HT1080 (cell line): Measurements from ENCODE around the gene THOC1. TPM values are rescaled to one million over a fixed set of nuclear protein-coding genes. Genes with fewer than 3 reads are reported as not detected.

Source experiments
- DNase-seq: peaks from one replicate; pipeline ENCODE4 v3.0.0-alpha.2; 2015; ENCODE audit warnings: low read depth
- total RNA-seq: library from RNA; depleted of rRNA; stranded (reverse); fragments of >200 nt; shearing (Covaris generic); gene quantifications from 2 replicates; pipeline ENCODE4 v1.2.3, GENCODE V29; 2014; rRNA removed

The THOC1 gene
- total RNA-seq, 1 experiment from 2014 or later, result 40.3 TPM

DNA sequence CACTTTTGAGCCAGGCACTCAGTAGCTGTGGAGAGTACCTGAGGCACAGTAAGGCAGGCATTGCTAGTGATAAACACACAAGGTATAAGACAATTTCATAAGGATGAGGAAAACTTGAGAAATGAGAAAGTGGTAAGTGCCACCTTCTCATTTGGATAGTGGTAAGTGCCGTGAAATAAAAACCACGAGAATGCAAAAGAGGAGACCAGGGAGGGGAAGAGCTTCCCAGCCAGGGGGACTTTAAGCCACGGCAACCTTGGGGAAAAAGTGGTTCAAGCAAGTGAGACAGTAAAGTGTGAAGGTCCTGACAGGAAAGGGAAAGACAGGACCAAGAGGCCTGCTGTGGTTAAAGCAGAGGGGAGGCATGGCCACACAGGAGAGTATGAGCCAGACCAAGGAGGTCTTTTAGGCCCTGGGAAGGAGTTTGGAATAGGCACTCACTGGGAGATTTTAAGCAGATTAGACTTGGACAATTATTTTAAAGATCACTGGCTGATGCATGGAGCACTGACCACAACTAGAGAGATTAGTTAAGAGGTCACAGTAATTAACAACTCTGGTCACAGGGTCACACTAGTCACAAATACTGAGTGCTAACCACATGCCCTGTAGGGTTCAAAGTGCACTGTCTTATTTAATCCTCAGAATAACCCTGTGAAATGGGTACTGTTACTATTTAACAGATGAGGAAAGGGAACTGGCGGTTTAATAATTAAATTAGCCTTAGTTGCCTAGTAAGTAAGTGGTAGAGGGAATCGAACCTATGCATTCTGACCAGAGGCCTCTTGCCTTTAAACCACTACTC is 50.1 kb downstream of the THOC1 start:
- no peak for DNase-seq

DNA sequence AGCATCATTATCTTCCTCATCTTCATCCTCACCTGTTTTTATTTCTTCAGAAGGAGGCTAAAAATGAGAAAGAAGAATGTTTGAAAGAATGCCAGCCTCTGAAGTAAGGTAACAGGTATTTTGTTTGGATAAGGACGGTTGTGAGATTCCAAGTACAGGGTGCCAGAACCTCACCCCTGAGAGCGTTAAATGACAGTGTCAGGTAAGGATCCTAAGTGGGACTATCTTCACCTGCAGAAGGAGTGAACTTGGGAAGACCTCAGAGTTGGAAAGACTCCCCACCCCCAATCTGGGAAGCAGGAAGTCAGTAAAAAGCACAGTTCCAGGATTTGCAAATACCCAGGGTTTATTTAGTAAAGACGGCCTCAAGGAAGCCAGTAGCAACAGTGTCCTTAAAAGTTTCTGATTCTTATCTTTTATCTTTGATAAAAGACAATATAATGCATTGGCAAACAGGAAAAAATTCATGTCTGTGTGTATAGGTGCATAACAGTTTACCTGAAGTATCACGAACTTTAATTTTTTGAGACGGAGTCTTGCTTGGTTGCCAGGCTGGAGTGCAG is 52.3 kb downstream of the THOC1 start:
- DNase-seq, result no peak

DNA sequence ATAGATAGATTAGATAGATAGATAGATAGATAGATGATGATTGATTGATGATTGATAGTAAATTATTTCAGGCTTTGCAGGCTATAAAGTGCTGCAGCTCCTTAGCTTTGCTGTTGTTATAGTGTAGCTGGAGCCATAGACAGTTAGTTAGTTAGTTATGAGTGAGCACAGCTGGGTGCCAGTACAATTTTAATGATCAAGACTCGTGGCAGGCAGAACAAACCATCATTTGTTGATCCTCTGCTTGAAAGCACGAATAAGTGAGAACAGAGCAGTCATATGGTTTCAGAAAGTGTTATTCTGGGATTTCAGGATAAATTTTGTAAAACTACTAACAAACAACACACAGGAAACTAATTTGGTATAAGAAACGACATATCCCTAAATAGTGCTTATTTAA is 53.9 kb downstream of the THOC1 start:
- DNase-seq, result no peak

DNA sequence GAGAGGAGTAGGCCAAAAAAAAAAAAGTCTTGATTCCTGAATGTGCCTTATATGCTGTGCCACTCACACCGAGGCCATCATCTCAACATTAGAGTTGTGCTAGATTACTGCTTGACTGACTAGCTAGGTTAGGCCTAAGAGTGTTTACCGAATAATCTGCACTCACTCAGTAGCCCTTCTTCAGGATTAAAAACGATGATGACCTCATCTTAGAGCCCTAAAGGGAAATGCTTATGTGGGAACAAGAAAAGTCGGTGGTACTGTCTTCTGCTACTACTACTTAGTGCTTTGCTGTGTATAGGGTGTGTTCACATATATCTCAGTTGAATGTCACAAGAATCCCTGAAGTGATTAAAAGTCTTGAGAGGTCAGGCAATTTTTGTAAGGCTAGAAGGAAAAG is 54.3 kb downstream of the THOC1 start:
- no peak for DNase-seq

DNA sequence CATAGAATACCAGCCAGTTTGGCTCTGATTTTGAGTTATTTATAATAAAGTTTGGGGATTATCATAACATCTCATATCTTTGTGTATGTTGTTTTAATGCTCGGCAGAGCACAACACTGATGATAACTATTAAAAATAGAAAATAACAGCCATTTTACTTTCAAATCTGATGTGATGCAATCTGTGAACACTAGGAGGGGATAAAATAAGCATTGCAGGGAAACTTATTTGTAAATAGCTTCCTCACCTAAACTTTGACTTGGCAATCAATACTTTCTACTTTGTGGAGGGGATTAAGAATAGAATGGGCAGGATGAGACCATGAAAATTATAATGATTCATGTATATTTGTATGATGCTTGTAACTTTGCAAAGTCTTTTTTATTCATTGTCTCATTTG is 55.1 kb downstream of the THOC1 start:
- no peak for DNase-seq

DNA sequence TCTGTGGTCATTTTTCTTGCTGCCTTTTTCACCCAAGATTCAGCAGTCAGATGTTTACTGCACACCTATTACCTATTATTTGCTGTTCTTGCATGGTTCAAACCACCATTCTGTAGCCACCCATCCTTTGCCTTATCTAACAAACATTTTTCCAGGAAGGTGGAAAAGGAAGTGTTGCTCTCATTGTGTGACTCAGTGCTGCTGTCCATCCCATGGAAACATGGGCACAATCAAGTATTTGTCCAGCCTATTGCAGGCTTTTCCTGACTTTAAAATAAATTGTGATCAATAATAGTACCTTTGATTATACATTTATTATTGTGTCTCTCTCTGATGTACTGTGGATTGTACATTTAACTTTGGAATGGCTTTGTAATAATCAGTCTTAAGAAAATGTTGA is 56.3 kb downstream of the THOC1 start:
- DNase-seq, result no peak

DNA sequence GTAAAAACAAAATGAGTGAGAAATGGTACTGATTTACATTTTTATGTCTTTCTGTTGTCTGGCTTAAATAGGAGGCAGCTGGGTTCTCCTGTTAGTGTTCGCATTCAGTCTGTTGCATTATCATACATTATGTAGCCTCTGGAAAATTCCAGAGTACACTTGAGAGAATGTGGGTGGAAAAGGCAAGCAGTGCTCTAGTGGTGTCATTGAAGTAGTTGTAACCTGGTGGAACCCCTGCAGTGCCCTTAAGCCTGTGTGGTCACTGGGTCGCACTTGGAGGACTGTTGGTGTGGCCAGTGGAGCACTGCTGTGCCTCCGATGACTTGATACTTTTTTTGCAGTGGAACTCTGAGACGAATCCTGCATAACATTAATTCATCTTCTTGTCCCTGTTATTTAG is 57.1 kb downstream of the THOC1 start:
- DNase-seq, result no peak

DNA sequence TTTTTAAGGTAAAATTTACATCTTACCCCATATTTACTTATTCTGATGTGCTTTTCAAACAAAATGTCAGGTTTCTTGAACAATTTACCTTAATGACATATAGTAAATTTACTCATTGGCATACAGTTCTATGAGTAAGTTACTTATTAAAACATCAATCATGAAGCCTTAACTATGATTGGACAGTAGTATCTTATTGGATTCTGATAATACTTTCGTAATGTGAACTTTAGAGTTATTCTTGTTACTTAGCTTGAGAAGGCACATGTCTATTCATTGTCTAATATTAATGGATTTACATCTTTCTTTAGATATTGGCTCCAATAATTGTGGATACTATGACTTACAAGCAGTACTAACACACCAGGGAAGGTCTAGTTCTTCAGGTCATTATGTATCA is 57.8 kb downstream of the THOC1 start:
- DNase-seq, result no peak

DNA sequence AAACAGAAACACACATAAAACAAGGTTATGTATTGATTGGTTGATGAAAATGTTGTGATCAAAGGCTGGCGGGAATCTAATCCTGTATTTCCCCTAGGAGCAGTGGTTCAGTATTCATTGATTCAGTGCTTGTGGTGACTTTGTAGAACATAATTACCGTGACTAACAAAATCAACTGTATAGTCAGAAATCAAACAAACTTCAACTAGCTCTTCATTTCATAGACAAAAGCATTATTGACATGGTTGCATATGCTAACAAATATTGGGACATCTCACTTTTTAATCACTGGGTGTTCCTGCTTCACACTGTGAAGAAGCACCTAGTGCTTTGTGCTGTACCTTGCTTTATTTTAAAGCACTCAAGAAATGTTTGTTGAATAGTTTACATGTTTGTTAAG is 68.1 kb downstream of the THOC1 start:
- DNase-seq, result no peak

DNA sequence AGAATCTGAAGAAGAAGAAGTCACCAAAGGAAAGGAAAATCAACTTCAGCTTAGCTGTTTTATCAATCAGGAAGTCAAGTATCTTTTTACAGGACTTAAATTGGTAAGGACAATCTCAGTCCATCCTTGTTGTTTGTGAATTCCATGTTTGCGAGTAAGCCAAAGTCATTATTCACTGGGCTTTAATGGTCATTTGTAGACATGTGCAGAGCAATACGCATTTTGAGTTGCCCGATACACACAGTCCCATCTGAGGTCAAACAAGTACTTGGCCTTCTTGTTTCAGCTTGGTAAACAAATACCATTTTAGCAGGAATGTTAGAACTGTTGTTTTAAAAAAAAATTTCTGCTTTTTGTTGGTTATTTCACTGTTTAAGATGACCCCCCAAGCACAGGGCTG is 68.6 kb downstream of the THOC1 start:
- no peak for DNase-seq

DNA sequence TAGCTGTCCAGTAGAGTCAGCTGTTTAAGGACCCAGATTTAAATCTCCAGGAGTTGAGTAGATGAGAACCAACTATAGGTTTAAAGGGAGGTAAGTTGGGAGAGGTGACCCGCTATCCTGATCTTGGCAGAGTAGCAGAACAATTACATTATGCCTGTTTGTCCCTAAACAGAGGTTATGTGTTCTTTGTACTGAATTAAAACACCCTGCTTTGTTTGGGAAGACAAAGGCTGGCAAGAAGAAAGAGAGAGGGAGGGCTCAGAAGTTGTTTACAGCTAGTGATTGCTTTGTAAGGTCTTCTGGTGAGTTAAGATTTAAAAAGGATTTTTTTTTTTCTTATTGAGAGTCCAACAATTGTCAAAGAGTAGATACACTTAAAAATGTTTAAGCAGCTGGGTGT is 72.2 kb downstream of the THOC1 start:
- no peak for DNase-seq

DNA sequence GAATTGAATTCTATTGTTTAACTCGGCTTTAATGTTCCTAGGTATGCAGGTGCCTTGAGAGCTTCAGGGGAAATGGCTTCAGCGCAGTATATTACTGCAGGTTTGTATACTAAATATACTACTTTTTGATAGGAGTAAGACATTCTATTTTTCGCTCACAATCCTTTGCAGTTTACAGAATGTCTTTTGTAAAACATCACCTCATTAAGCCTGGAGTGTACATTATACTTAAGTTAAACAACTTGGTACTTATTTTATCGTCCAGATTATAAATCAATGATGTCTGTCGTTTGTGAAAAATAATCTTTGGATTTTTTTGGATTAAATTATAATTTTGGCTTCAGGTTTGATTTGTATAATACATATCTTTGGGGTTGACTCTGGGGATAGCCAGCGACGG is 75.0 kb downstream of the THOC1 start:
- no peak for DNase-seq

DNA sequence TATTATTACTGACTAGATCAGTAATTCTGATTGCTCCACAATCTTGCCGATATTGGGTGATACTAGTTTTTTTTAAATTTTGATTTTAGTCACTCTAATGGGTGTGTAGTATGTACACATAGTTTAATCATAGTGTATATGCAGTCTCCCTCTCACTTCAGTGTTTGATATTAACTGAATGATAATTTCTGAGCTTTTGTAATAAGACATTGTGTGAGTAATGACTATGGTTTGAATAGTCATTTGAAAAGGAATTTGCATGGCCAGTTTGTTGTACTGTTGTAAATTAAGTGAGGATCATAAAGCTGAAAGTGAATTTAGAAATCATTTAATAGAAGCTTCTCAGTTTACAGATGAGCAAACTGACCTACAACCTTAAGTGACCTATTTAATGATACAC is 76.1 kb downstream of the THOC1 start:
- DNase-seq, result no peak

DNA sequence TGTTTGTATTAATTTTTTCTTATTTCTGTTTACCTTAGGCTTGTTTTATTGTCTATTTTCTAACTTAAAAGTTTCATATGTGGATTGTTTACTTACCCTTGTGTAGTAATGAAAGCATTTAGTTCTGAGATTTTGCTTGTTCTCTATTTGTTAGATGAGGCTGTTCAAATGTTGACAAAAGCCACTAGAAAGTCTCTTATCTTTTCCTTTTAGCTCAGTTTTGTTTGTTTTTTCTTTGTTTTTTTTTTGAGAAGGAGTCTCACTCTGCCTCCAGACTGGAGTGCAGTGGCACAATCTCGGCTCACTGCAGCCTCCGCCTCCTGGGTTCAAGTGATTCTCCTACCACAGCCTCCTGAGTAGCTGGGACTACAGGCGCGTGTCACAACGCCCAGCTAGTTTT is 78.6 kb downstream of the THOC1 start:
- DNase-seq, result no peak

DNA sequence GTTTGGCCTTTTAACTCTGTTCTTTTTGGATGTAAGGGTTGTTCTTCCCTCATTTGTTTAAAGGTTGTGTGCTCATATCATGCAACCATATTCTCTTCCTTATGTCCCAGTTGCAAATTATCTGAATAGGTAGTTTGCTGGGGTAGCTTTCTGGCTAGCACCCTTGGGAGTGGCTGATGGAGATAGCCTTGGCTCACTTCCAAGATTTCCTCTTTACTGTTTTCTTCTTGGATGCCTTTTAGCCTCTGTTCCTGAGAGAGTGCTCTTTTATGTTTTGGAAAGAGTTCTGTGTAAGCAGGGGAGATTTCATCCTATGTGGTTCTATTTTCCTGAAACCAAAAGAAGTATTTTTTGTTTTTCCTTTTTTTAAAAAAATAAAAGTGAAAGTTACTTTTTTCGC is 84.1 kb downstream of the THOC1 start:
- no peak for DNase-seq

DNA sequence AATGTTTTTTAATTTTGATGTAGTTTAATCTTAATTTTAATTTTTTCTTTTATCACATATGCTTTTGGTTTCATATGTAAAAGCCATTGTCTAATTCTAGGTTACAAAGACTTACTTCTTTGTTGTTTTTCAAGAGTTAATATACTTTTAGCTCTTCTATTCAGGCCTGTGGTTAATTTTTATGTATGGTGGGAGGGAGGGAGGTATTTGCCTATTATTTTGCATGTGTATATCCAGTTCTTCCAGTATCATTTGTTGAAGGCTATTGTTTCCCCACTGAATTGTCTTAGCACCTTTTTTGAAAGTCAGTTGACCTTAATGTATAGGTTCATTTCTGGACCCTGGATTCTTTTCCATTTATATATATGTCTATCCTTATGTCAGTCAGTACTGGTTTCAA is 86.1 kb downstream of the THOC1 start:
- no peak for DNase-seq

DNA sequence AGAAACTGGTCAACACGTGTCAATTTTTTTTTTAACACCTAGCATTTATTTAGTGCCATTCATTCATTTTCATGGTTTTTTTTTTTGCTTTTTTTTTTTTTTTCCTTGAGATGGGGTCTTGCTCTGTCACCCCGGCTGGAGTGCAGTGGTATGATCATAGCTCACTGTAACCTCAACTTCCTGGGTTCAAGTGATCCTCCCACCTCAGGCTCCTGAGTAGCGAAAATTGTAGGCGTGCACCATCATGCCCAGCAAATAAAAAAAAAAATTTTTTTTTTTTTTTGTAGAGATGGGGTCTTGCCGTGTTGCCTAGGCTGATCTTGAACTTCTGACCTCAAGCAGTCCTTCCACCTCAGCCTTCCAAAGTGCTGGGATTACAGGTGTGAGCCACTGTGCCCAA is 88.3 kb downstream of the THOC1 start:
- no peak for DNase-seq

DNA sequence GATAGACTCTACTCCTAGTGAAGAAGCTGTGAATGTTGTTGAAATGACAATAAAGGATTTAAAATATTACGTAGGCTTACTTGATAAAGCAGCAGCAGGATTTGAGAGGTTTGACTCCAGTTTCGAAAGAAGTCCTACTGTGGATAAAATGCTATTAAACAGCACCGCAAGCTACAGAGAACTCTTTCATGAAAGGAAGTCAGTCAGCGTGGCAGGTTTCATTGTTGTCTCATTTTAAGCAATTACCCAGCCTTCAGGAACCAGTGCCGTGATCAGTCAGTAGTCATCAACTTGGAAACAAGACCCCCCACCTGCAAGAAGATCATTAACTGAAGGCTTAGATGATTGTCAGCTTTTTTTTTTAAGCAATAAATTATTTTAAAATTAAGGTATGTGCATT is 95.5 kb downstream of the THOC1 start:
- no peak for DNase-seq

Other genes starting within 250 kb of the THOC1 start
- not detected in 2 replicates for gene TUBB8B, start 218.4 kb downstream of the THOC1 start, total RNA-seq
- gene USP14, start 109.5 kb downstream of the THOC1 start, total RNA-seq, result 23.5 and 30.6 TPM in 2 replicates
- gene COLEC12, start 232.7 kb upstream of the THOC1 start, total RNA-seq, result not detected in 2 replicates